ENCODE measurements around the gene PNRC1.

The PNRC1 gene

DNA sequence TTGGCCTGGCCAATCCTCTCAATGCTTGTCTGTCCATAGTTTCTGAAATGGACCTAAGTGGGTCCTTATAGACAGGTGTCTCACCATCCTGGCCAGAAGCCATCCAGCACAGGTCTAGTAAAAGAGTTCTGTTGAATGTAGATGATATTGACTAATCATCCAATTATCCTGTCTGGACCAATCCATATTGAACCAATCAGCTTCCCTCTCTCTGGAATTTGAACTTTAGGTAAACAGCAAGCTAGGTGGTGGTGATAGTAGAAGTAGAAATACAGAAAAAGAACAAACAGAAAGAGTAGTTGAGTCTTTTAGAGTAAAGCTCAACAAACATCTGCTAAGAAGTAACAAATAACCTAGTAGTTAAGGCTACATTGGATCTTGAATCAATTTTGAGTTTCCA is 9.5 kb upstream of the PNRC1 start:
- Histone ChIP-seq H3K4me2 (no peak overlapping the region), H3K4me3 (no peak overlapping the region), H3K36me3 (no peaks in the 10 kb centered on the region), H3K27ac (no peak overlapping the region), H4K20me1 (no peaks in the 10 kb centered on the region), H3K27me3 (no peaks in the 10 kb centered on the region), H3K9me3 (peaks cover 6% of the 10 kb centered on the region; the same call in 1 of the 2 replicates), H3K9ac (no peak overlapping the region), H3K4me1 (no peaks in the 10 kb centered on the region)
- no peak for TF ChIP-seq Cebpa-rat (IDR thresholded peaks at IDR 0.05)

DNA sequence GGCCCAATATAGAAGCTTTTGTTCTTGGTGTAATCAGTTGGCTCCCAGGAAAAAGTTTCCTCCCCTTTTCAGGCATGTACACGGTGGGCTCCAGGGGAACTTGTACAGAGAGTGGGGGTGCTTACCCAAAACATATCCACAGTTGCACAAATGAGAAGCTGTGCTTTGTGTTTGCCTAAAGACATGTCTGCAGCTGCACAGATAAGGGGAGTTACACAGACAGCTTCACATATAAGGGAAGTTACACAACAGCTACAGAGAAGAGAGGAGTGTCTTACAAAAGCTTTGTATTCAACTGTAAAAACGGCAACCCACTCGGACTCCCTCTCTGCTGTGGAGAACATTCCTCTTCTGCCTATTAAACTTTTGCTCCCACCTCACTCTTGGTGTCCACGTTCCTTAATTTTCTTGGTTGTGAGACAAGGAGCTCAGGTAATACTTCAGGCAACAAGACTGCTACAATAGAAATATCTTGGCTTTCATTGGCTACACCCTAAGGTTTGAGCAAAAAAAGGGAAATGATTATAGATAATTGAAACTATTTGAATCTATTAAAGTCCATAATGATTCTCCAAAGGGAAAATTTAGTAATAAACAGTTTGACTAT is 7.4 kb upstream of the PNRC1 start:
- no peak for TF ChIP-seq Cebpa-rat (IDR thresholded peaks at IDR 0.05)
- Histone ChIP-seq H3K4me1 (no peaks in the 10 kb centered on the region), H4K20me1 (no peaks in the 10 kb centered on the region), H3K9ac (no peak overlapping the region), H3K4me3 (no peak overlapping the region), H3K4me2 (no peak overlapping the region), H3K27me3 (no peaks in the 10 kb centered on the region), H3K9me3 (peaks cover 6% of the 10 kb centered on the region; the same call in 1 of the 2 replicates), H3K36me3 (no peaks in the 10 kb centered on the region), H3K27ac (no peak overlapping the region)

DNA sequence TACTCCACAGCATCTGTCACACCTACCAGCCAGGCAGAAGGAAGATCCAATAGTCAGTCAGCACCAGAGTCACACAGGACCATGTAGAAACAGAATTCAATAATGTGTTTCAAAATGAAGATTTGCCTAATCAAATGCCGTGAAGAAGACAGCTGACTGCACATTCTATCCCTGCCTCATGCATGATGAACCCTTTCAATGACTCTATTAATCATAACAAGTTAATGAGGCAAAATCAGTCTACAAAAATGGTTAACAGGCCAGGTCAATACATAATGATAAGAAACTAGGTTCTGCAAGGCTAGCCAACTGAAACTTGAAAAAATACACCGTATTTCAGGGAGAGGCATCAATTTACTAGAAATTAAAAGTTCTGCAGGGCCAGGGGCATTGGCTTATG is 6.7 kb upstream of the PNRC1 start:
- TF ChIP-seq Cebpa-rat (IDR thresholded peaks at IDR 0.05), result no peak
- no peak overlapping the region for H3K4me2 ChIP-seq
- no peak overlapping the region for H3K4me3 ChIP-seq
- H3K27ac ChIP-seq, result no peak overlapping the region
- H3K27me3 ChIP-seq, result no peaks in the 10 kb centered on the region
- no peaks in the 10 kb centered on the region for H4K20me1 ChIP-seq
- H3K9me3 ChIP-seq, result peaks cover 6% of the 10 kb centered on the region; the same call in 1 of the 2 replicates
- H3K4me1 ChIP-seq, result peaks cover 6% of the 10 kb centered on the region; the same call in 1 of the 2 replicates
- H3K9ac ChIP-seq, result no peak overlapping the region
- H3K36me3 ChIP-seq, result no peaks in the 10 kb centered on the region

DNA sequence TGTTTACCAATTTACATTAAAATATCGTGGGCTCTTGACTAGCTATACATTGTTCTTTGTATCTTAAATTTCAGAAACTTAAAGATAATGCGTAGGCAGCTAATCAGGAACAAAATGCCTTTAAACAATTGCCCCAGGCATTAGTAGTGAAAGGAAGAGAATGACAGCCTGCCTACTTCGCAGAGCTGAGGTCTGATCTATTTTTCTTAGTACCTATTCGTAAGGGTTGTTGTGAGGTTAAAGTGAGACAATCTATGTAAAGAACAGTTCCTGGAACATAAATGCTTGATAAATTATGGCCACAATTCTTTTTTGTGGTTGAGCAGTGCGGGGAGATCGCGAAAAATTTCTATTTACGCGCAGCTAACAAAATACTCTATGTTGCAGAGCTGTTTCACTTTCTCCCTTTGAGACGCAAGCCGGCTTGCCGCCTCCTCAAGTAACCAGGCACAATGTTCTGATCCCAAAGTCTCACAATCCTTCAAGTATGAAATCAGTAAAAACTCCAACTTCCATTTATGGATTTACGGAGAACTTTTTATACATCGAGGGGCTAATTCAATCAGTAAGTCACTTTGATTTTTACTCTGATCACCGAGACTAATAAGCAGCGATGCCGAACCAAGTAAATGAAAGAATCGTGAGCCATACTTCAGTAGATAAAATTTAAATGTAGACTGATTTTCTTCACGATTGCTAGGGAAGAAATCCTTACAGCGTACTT is 878 bp upstream of the PNRC1 start:
- no peak for TF ChIP-seq Cebpa-rat (IDR thresholded peaks at IDR 0.05)
- peak overlapping the region; percentile 71 for H3K27ac ChIP-seq

GRCh38 chr6:89081129-89081422 is 525 bp downstream of the PNRC1 start:
- Histone ChIP-seq H3K4me3 (peak overlapping the region; percentile 88), H3K36me3 (peaks cover 33% of the 10 kb centered on the region), H3K27me3 (no peaks in the 10 kb centered on the region), H3K9me3 (no peaks in the 10 kb centered on the region), H3K9ac (peak overlapping the region; percentile 96), H3K27ac (peak overlapping the region; percentile 97), H3K4me2 (peak overlapping the region; percentile 37; the same call in 1 of the 2 replicates), H3K4me1 (peaks cover 21% of the 10 kb centered on the region), H4K20me1 (peaks cover 45% of the 10 kb centered on the region)
- TF ChIP-seq Cebpa-rat (IDR thresholded peaks at IDR 0.05), result no peak

More for the DNA sequence above, 878 bp upstream of the PNRC1 start:
- Histone ChIP-seq H3K4me3 (peak overlapping the region; percentile 88), H3K36me3 (peaks cover 19% of the 10 kb centered on the region; the same call in 1 of the 2 replicates), H3K9me3 (no peaks in the 10 kb centered on the region), H3K9ac (peak overlapping the region; percentile 75), H3K4me2 (peak overlapping the region; percentile 75), H3K4me1 (peaks cover 21% of the 10 kb centered on the region), H3K27me3 (no peaks in the 10 kb centered on the region), H4K20me1 (peaks cover 31% of the 10 kb centered on the region)

DNA sequence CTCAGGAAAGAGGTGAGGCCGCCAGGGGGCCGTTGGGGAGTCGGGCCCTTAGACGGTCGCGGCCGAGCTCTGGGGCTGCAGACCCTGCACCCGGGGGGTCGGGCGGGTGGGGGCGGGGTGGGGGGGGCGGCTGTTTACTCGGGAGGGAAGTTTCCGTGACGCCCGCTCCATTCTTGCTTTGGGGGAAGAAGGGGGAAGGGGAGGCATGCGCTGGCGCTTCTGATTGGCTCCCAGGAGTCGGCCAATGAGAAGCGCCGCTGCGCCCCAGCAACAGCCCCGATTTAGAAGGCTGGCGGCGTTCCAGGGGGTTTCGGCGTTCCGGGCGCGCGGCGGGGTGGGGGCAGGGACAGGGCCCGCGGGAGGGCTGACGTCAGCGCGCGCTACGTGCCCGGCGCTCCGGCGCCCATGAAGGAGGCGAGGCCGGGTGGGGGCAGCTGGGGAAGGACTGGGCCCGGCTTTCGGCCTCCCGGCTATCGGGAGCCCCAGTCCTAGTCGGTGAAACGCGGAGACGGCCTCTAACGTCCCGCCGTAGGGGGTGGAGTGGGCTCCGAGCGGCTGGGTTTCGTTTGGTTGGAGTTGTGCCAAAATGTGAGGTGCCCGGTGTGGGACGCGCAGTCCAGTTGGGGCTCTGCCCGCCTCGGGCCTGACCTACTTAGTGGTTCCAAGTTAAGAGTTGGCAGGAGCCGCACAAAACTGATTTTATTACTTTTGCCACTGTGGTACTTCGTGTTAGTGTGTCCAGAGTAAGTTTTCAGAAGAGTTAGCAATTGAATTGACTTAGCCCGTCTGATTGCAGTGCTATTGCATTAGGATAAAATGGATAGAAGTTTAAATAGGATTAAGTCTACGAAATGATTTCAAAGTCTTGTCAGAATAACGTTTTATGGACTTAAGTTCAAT is 1.1 kb downstream of the PNRC1 start:
- TF ChIP-seq Cebpa-rat (IDR thresholded peaks at IDR 0.05), result no peak
- Histone ChIP-seq H3K4me1 (peaks cover 21% of the 10 kb centered on the region), H3K36me3 (peaks cover 34% of the 10 kb centered on the region), H3K9ac (peak overlapping the region; percentile 96), H3K4me3 (peak overlapping the region; percentile 88), H3K27me3 (no peaks in the 10 kb centered on the region), H4K20me1 (peaks cover 51% of the 10 kb centered on the region), H3K4me2 (peak overlapping the region; percentile 81), H3K9me3 (no peaks in the 10 kb centered on the region), H3K27ac (peak overlapping the region; percentile 97)

GRCh38 chr6:89082486-89082891 is 1.9 kb downstream of the PNRC1 start:
- Histone ChIP-seq H3K9ac (peak overlapping the region; percentile 86), H3K27ac (peak overlapping the region; percentile 79; the same call in 1 of the 2 replicates)
- TF ChIP-seq Cebpa-rat (IDR thresholded peaks at IDR 0.05), result no peak

DNA sequence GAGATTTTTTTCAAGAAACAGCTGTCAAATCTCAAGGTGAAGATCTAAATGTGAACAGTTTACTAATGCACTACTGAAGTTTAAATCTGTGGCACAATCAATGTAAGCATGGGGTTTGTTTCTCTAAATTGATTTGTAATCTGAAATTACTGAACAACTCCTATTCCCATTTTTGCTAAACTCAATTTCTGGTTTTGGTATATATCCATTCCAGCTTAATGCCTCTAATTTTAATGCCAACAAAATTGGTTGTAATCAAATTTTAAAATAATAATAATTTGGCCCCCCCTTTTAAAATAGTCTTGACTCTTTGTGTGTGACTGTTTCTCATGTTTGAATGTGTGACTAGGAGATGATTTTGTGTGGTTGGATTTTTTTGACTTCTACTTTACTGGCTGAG is 4.0 kb downstream of the PNRC1 start:
- H3K4me3 ChIP-seq, result no peak overlapping the region

More at GRCh38 chr6:89082486-89082891, 1.9 kb downstream of the PNRC1 start:
- Histone ChIP-seq H3K36me3 (peaks cover 34% of the 10 kb centered on the region), H3K4me3 (peak overlapping the region; percentile 88), H3K4me2 (peak overlapping the region; percentile 81), H3K4me1 (peaks cover 21% of the 10 kb centered on the region), H4K20me1 (peaks cover 59% of the 10 kb centered on the region), H3K9me3 (no peaks in the 10 kb centered on the region), H3K27me3 (no peaks in the 10 kb centered on the region)

DNA sequence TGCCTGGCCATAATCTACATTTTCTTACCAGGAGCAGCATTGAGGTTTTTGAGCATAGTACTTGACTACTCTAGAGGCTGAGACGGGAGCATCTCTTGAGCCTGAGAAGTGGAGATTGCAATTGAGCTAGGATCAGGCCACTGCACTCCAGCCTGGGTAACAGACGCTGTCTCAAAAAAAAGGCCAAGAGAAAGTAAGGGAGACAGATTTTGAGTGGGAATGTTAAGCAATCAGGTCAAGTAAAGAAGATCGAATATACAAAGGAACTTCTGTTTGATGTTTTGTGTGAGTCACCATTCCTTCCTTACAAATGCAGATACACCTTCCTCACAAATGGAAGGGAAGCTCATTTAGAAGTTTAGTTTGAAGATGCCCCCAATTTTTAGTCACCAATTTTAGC is 4.4 kb downstream of the PNRC1 start:
- Histone ChIP-seq H3K4me2 (no peak overlapping the region), H3K9ac (no peak overlapping the region), H3K27ac (no peak overlapping the region), H4K20me1 (peaks cover 68% of the 10 kb centered on the region), H3K27me3 (no peaks in the 10 kb centered on the region), H3K9me3 (no peaks in the 10 kb centered on the region), H3K4me1 (peaks cover 14% of the 10 kb centered on the region), H3K36me3 (peaks cover 34% of the 10 kb centered on the region), H3K4me3 (no peak overlapping the region)
- no peak for TF ChIP-seq Cebpa-rat (IDR thresholded peaks at IDR 0.05)

More for the DNA sequence above, 4.0 kb downstream of the PNRC1 start:
- Histone ChIP-seq H3K9ac (no peak overlapping the region), H3K27ac (no peak overlapping the region), H3K4me2 (no peak overlapping the region), H3K36me3 (peaks cover 34% of the 10 kb centered on the region), H3K4me1 (peaks cover 14% of the 10 kb centered on the region), H4K20me1 (peaks cover 68% of the 10 kb centered on the region), H3K9me3 (no peaks in the 10 kb centered on the region), H3K27me3 (no peaks in the 10 kb centered on the region)
- no peak for TF ChIP-seq Cebpa-rat (IDR thresholded peaks at IDR 0.05)

All from BLaER1 (cell line).